CD14-positive monocyte (primary cell): ENCODE results near the gene INF2. TPM values are rescaled to one million over a fixed set of nuclear protein-coding genes. Genes with fewer than 3 reads are reported as not detected.
A peak's percentile ranks its signal among the peaks of the same experiment; 100 is the strongest.

Experiments used
- DNase-seq, 3 donors: peaks; one replicate each; pipeline ENCODE4 v3.0.0-alpha.2; 2011 to 2022
- H2AFZ ChIP-seq: 2 replicates; pipeline ENCODE4 v1.6.0; 2012; ENCODE audit warnings: mild to moderate bottlenecking, low read depth, low read length, inconsistent platforms; ENCODE audit not compliant: insufficient read depth, poor library complexity, severe bottlenecking
- H3K27ac ChIP-seq, 2 donors: 1 replicate in 1 of 2; 2 replicates in 1 of 2; pipeline ENCODE4 v1.5.1; 2012 to 2013; ENCODE audit warnings: low read length in 2 of 2, control low read depth in 1 of 2, inconsistent platforms in 1 of 2, low read depth in 1 of 2, mild to moderate bottlenecking in 1 of 2
- H3K27me3 ChIP-seq, 2 donors: one replicate each; pipeline versions ENCODE4 v1.6.0 to v1.6.1; 2011 to 2013; ENCODE audit warnings: low read length in 2 of 2; ENCODE audit not compliant: control insufficient read depth in 2 of 2, insufficient read depth in 2 of 2
- H3K36me3 ChIP-seq, 2 donors: replicated peaks in 1 of 2; 1 replicate in 1 of 2; 2 replicates in 1 of 2; pipeline versions ENCODE4 v1.5.1 to v1.6.1; 2012 to 2013; ENCODE audit warnings: low read length in 2 of 2, control low read depth in 1 of 2, inconsistent platforms in 1 of 2, mild to moderate bottlenecking in 1 of 2; ENCODE audit not compliant: insufficient read depth in 2 of 2, control insufficient read depth in 1 of 2
- H3K4me1 ChIP-seq, 2 donors: 1 replicate in 1 of 2; 2 replicates in 1 of 2; pipeline versions ENCODE4 v1.5.1 to v1.6.1; 2012 to 2013; ENCODE audit warnings: low read length in 2 of 2, control low read depth in 1 of 2, inconsistent platforms in 1 of 2, mild to moderate bottlenecking in 1 of 2, moderate library complexity in 1 of 2; ENCODE audit not compliant: insufficient read depth in 2 of 2, control insufficient read depth in 1 of 2
- H3K4me2 ChIP-seq: replicated peaks from 2 replicates; pipeline ENCODE3; 2012; ENCODE audit warnings: low read length, moderate library complexity, mild to moderate bottlenecking; ENCODE audit not compliant: poor library complexity, severe bottlenecking; ENCODE audit errors: extremely low read depth
- H3K4me3 ChIP-seq, 3 experiments: fragments of 200-600 bp in 1 of 3; sonication (generic) in 1 of 3; replicated peaks in 1 of 3; 1 replicate in 2 of 3; 2 replicates in 1 of 3; pipeline ENCODE4 v1.5.1; 2011 to 2013; ENCODE audit warnings: low read length in 3 of 3, mild to moderate bottlenecking in 3 of 3, control low read depth in 2 of 3, low read depth in 2 of 3, inconsistent platforms in 1 of 3, moderate library complexity in 1 of 3
- H3K79me2 ChIP-seq: 2 replicates; pipeline ENCODE4 v1.6.0; 2012; ENCODE audit warnings: mild to moderate bottlenecking, control low read depth, inconsistent platforms, low read length, moderate library complexity; ENCODE audit not compliant: insufficient read depth
- H3K9ac ChIP-seq: 2 replicates; pipeline ENCODE4 v1.6.0; 2017; ENCODE audit warnings: low read length, mild to moderate bottlenecking; ENCODE audit not compliant: insufficient read depth, poor library complexity, severe bottlenecking
- H3K9me3 ChIP-seq, 2 donors: replicated peaks in 1 of 2; 1 replicate in 1 of 2; 2 replicates in 1 of 2; pipeline versions ENCODE4 v1.5.1 to v1.6.1; 2012 to 2013; ENCODE audit warnings: low read length in 2 of 2, control low read depth in 1 of 2; ENCODE audit not compliant: control insufficient read depth in 1 of 2, insufficient read depth in 1 of 2
- H4K20me1 ChIP-seq: 2 replicates; pipeline ENCODE4 v1.6.0; 2012; ENCODE audit warnings: mild to moderate bottlenecking, low read length, control low read depth, moderate library complexity; ENCODE audit not compliant: insufficient read depth
- H3K27ac Mint-ChIP-seq, 7 donors: one replicate each; pipeline ENCODE4 v1.8.0; 2020; ENCODE audit warnings: mild to moderate bottlenecking in 7 of 7, mixed read lengths in 7 of 7, moderate library complexity in 6 of 7, inconsistent platforms in 2 of 7
- H3K27me3 Mint-ChIP-seq, 3 donors: one replicate each; pipeline ENCODE4 v1.8.0; 2021 to 2022; ENCODE audit warnings: low read depth in 3 of 3, mild to moderate bottlenecking in 3 of 3, mixed read lengths in 3 of 3, moderate library complexity in 3 of 3, inconsistent platforms in 1 of 3
- H3K36me3 Mint-ChIP-seq, 2 donors: one replicate each; pipeline ENCODE4 v1.8.0; 2020; ENCODE audit warnings: mixed read lengths in 2 of 2, inconsistent platforms in 1 of 2, mild to moderate bottlenecking in 1 of 2
- H3K4me1 Mint-ChIP-seq: one replicate; pipeline ENCODE4 v1.8.0; 2020; ENCODE audit warnings: mild to moderate bottlenecking, mixed read lengths
- H3K4me3 Mint-ChIP-seq, 2 donors: one replicate each; pipeline ENCODE4 v1.8.0; 2020; ENCODE audit warnings: mild to moderate bottlenecking in 2 of 2, mixed read lengths in 2 of 2, moderate library complexity in 1 of 2
- H3K9me3 Mint-ChIP-seq, 7 donors: one replicate each; pipeline ENCODE4 v1.8.0; 2020 to 2022; ENCODE audit warnings: mixed read lengths in 7 of 7, mild to moderate bottlenecking in 6 of 7, moderate library complexity in 6 of 7, inconsistent platforms in 2 of 7
- CTCF ChIP-seq: fragments of 200-600 bp; IDR thresholded peaks from one replicate; pipeline ENCODE4 v1.8.0; 2022; ENCODE audit warnings: antibody characterized with exemption, mild to moderate bottlenecking
- WGBS: methylation state at CpG from one replicate; pipeline ENCODE4 v1.1.5; 2013; ENCODE audit warnings: missing lambda C conversion rate; ENCODE audit not compliant: insufficient coverage; 5-methylcytosine and 5-hydroxymethylcytosine counted together
- intact Hi-C, 2 donors: fragments of 100-400 bp; cut with micrococcal nuclease; formaldehyde crosslinking; loops; one replicate each; pipeline versions ENCODE4 v1.15.0 to v1.15.1; 2023
- polyA plus RNA-seq, 3 donors: library from polyadenylated mRNA; depleted of rRNA in 1 of 3; unstranded in 2 of 3; stranded (reverse) in 1 of 3; fragments of 300-500 nt in 2 of 3; fragments of >200 nt in 1 of 3; fragmentation: Illumina TruSeq in 2 of 3; gene quantifications; 1 replicate in 2 of 3; 2 replicates in 1 of 3; pipeline ENCODE4 v1.2.3, GENCODE V29; 2012 to 2021

INF2 gene
- polyA plus RNA-seq, 3 donors, result 2.9 to 23.3 (median 3.8) TPM

GRCh38 chr14:104675447-104675846 is 14.0 kb upstream of the INF2 start:
- no peak for TF ChIP-seq CTCF
- WGBS, result 100% methylated on average over 2 of the region's 2 CpGs
- Histone ChIP-seq H3K9ac (no peak overlapping the region), H3K4me3 (no peak overlapping the region), H3K27me3 (no peaks in the 10 kb centered on the region), H2AFZ (no peak overlapping the region), H3K36me3 (no peaks in the 10 kb centered on the region), H3K9me3 (no peaks in the 10 kb centered on the region), H3K4me1 (peaks cover 28 to 39% of the 10 kb centered on the region in 2 donors), H3K27ac (no peak overlapping the region), H4K20me1 (no peaks in the 10 kb centered on the region), H3K79me2 (no peaks in the 10 kb centered on the region), H3K4me2 (no peak overlapping the region)
- no peak for DNase-seq
- H3K36me3 Mint-ChIP-seq, result no peaks in the 10 kb centered on the region
- H3K4me1 Mint-ChIP-seq, result peaks cover 20% of the 10 kb centered on the region
- H3K27me3 Mint-ChIP-seq, result peaks cover 8 to 17% (median 11%) of the 10 kb centered on the region in 3 donors
- H3K4me3 Mint-ChIP-seq, result peak overlapping the region in 1 of 2 donors; percentile 36
- H3K27ac Mint-ChIP-seq, result no peak overlapping the region
- H3K9me3 Mint-ChIP-seq, result peaks cover 0 to 4% (median 0%) of the 10 kb centered on the region in 7 donors
- intact Hi-C loops, result no loop called here

GRCh38 chr14:104676130-104676693 is 13.2 kb upstream of the INF2 start:
- DNase-seq, result no peak
- Mint-ChIP-seq H3K27me3 (peaks cover 8 to 14% (median 11%) of the 10 kb centered on the region in 3 donors), H3K4me1 (peaks cover 27% of the 10 kb centered on the region), H3K27ac (no peak overlapping the region), H3K4me3 (no peak overlapping the region), H3K36me3 (no peaks in the 10 kb centered on the region), H3K9me3 (peaks cover 0 to 4% (median 0%) of the 10 kb centered on the region in 7 donors)
- peaks cover 35 to 47% of the 10 kb centered on the region in 2 donors for H3K4me1 ChIP-seq
- H3K9ac ChIP-seq, result no peak overlapping the region
- H3K4me3 ChIP-seq, result no peak overlapping the region
- no peak overlapping the region for H3K27ac ChIP-seq
- TF ChIP-seq CTCF, result no peak
- WGBS, result 81% methylated on average over 3 of the region's 7 CpGs
- no peaks in the 10 kb centered on the region for H3K36me3 ChIP-seq
- H3K79me2 ChIP-seq, result no peaks in the 10 kb centered on the region
- H3K9me3 ChIP-seq, result no peaks in the 10 kb centered on the region
- intact Hi-C loops, result no loop called here
- H4K20me1 ChIP-seq, result no peaks in the 10 kb centered on the region
- no peak overlapping the region for H3K4me2 ChIP-seq
- H3K27me3 ChIP-seq, result no peaks in the 10 kb centered on the region
- no peak overlapping the region for H2AFZ ChIP-seq
